MM.1S (cell line): ENCODE data around the gene NUTF2.

ENCODE experiments used
- CTCF ChIP-seq: fragments of 300-600 bp; sonication (generic); IDR thresholded peaks from 2 replicates; pipeline ENCODE4 v1.5.1; 2016; ENCODE audit warnings: antibody characterized with exemption, low read length, mixed read lengths
- EZH2 ChIP-seq: fragments of 300-600 bp; sonication (generic); optimal IDR thresholded peaks from 2 replicates; pipeline ENCODE3; 2017; ENCODE audit warnings: low read depth, mild to moderate bottlenecking, antibody characterized with exemption, low read length, mixed read lengths

GRCh38 chr16:67862623-67863583, 16.2 kb downstream of the NUTF2 start:
- TF ChIP-seq CTCF (no peak), EZH2 (no peak)
